ENCODE results near the gene IKZF2. TPM values are rescaled to one million over a fixed set of nuclear protein-coding genes. Genes with fewer than 3 reads are reported as not detected.
A peak's percentile ranks its signal among the peaks of the same experiment; 100 is the strongest.

Gene IKZF2
- total RNA-seq, 1 experiment from 2014 or later, result 5.1 TPM

DNA sequence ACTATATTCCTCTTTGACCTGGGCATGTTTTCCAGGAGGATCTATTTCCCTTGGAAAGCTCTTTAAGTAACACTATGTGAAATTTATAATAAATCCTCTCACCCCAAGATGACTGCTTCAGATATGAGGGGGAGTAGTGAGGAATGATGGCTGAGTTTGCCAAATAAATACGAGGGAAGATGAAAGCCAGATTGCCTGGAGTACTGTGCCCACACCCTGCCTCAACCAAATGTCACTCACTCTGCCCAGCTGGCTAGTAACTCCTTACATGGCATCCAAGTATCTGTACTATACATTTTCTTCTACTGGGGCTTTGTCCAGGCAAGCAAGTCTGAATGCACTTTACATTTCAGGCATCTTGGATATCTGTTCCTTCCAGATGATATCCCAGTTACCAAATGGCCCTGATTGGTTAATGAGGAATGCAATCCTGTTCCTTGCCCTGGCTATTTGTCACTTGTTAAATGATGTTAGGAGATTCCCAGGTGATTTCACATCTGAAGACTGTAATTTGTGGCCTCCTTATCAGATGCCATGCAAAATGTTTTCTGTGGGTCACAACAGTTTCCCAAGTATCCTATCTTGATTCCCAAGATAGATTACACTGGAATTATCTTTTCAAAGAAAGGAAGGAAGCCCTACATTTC is 191.8 kb downstream of the IKZF2 start:
- no peak for DNase-seq (ENCODE audit: low read depth)

DNA sequence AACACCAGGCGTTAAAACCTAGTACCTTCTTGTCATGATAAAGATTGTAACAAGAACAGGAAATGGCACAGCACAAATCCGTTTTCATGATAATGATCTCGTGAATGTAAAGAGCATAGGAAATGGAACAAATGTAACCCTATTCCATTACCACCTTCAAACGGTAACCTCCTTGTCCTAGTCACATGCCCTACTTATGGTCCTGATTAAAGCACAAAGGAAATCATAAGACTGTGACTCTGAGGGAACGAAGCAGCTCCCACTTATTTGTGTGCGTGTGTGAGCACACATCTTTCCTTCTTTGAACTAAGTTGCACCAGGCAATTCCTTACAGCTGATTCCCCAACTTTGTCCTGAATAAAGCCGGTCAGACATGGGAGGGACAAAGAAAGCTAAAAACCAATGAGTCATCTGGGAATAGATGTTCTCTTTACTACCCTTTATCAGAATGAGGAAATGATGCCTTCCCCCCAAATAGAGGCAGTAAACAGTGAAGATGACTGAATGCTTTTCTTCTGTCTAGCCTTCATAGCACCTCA is 192.6 kb downstream of the IKZF2 start:
- DNase-seq (ENCODE audit: low read depth), result peak; percentile 18

DNA sequence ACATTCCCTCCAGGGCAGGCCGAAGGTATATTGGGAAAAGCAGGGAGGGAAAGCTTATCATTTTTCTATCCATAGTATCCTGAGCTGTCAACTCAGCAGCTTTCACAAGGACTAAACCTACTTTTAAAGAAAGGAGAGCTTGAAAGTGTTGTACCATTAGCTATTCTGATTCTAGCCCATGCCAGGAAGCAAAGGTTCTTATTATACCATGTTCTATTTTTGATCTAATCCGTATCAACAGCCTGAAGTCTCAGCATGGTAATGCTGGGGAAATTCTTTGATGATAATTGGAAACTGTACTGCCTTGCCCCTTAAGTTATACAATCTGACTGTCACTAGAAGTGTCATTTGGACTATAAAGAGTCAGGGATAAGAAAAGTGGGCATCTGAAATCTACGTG is 193.3 kb downstream of the IKZF2 start:
- DNase-seq (ENCODE audit: low read depth), result no peak

DNA sequence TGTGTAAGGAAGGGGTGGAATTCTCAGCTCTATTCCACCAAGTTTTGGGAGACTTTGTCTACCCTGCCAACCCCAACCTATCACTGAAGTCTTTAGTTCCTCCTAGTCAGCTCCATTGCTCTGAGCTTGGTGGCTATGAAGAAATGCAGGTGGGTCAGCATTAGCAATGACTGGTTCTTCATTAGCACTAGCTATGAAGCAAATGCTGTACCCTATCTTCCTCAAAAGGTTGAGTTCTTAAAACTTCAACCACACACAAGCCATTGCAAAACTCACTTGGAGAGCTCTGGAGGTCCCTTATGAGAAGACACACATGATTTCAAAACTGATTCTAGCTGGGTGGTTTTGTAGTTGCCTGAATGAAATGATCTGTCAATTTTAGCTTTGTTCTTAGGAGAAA is 193.8 kb downstream of the IKZF2 start:
- no peak for DNase-seq (ENCODE audit: low read depth)

DNA sequence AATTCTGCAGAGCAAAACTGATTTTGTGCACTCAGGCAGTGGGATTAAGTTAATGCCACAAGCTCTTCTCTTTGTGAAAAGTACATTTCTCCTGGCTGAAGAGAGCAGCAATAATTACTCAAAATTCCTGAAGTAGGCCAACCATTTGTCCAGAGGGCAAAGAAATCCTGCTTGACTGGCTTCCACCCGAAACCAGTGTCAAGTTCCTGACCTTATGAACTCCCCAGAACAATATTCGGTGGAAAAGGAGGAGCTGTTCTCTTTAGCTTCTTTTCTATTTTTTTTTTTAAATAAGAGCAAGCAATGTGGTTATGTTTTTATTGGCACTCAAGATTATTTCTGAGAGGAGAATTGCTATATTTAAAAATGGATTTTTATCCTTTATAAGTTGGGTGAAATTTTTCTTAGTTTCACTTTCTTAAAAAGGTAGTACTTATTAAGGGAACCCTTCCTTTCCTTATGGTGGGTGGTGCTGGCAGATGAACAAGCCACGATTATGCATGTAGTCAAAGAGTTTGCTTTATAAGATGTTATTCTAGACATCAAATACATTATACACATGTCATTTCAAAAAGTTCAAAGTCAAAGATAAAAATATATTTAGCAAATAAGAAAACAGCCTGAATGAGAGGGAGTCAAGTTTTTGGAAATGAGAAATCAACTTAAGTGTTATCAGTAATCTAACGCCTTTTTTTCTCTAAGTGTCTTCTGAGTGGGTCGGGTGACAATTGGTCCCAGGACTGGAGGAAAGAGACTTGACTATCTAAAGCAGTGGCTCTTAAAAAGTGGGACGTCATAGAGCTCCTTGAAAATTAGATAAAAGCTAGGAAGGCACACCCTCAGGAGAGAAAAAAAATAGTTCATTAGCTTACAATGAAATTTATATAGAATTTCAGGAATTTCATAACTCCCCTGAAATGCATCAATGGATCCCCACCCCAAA is 194.5 kb downstream of the IKZF2 start:
- DNase-seq (ENCODE audit: low read depth), result peak; percentile 48

DNA sequence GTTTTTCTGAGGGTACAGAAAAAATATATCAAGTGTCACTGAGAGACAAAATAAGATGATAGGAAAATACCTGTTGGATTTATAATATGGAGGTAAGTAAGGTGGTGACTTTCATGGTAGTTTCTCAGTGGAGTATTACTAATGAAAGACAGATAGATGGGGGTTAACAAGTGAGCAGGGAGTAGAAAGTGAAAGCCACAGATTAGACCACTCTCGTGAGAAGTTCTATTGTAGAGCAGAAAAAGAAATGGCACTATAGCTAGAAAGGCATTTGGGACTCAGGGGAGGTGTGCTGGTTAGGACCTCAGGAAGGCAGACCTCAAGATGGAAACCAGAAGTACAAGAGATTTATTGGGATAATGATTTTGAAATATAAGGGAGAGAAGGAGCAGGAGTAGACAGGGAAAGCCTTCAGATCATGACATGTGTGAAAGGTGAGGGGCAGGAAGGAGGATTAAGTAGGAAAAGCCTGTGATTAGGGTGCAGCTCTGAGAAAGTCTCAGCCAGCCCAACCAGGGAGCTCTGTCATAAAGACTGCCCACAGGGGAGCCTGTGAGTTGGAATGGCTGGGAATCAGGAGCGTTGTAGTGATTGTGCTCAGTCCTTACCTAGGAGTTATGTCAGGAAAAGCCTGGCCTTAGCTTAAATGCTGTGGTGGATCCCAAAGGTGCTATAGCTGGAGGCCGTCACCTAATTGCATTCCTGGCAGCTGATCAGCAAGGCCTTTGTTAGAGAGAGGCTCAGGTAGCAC is 198.1 kb downstream of the IKZF2 start:
- DNase-seq (ENCODE audit: low read depth), result no peak

DNA sequence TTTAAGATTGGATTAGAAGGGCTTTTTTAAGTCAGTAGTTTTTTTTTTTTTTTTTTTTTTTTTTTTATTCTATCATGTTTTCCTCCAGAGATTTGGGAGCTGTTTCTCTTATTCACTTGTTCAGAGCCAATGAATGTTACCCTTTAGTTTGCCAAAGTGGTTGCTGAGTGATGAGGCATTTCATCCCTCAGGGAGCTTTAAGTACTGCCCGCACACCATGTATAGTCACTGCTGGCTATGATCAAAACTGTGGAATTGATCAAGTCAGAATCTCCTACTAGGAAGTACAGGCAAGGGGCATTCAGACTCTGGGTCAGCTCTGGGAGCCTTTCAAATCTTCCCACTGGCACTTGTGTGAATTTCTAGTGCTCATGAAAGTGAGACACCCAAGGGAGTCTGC is 201.6 kb downstream of the IKZF2 start:
- no peak for DNase-seq (ENCODE audit: low read depth)

Other genes starting within 250 kb of the IKZF2 start
- gene SPAG16, start 132.9 kb upstream of the IKZF2 start, total RNA-seq (2014; rRNA removed), result 16.5 and 17.1 TPM in 2 replicates

All from LHCN-M2 (cell line).